Measurements from ENCODE around the gene PPARA. TPM values are rescaled to one million over a fixed set of nuclear protein-coding genes. Genes with fewer than 3 reads are reported as not detected.

Gene PPARA
- total RNA-seq, 1 donor from 2014 or later, result 7.9 TPM

DNA sequence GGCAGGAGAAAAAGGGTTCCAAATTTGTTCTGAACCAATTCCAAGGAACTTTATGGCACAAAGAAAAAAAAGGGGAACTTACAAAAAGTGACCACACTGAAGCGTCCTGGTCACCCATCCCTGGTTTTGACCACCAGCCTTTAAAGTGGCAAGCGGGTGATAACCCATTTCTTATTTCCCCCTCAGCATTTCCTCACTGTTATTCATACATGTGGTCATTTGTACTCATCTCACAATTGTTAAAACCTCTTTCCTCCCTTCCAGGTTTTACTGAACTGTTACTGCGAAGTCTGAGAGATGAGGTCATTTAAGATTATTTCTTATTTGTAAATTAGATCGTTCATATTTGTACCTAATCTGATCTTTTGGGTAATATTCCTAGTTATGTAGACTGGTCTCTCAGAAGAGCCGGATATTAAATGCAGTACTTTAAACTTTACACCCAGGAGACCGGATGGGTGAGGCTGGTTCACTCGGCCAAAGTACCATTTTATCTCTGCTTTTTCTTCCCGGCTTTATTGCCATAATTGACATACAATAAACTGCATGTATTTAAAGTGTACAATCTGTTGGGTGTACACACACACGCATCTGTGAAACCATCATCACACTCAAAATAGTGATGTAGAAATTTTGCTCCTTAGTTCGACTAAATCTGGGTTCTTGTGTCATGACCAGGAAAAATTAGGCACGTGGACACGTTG lies 52.7 kb downstream of the PPARA start:
- DNase-seq (ENCODE audit: low read depth in 2 of 2), result no peak

DNA sequence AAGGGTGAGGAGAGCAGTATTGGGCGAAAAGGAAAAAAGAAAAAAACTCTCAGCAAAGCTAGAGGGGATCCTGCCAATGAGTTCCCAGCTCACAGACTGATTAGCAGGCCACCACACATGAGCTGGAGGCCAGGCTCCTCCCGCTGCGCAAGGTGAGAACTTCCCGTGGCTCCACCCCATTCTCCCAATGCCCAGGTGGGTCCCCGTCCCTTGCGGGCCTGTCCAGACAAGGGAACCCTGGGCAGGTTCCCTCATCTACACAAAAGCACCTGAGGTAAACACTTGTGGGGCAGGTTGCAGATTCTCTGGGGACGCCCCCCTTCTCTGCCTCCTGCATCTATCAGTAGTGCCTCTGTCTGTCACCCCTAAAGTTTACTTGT lies 53.3 kb downstream of the PPARA start:
- no peak for DNase-seq (ENCODE audit: low read depth in 2 of 2)

DNA sequence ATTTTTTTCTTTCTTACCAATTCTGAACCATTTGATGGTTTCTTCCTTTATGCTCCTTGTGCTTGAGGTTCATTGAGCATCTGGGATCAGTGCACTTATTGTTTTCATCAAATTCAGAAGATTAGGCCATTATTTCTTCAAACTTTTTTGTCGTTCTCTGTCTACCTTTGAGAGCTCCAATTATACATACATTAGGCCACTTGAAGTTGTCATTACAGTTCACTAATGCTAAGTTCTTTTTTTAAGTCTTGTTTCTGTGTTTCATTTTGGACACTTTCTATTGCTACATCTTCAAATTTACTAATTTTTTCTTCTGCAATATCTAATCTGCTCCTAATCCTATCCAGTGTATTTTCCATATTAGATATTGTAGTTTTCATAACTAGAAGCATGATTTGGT lies 58.9 kb downstream of the PPARA start:
- DNase-seq (ENCODE audit: low read depth in 2 of 2), result no peak

DNA sequence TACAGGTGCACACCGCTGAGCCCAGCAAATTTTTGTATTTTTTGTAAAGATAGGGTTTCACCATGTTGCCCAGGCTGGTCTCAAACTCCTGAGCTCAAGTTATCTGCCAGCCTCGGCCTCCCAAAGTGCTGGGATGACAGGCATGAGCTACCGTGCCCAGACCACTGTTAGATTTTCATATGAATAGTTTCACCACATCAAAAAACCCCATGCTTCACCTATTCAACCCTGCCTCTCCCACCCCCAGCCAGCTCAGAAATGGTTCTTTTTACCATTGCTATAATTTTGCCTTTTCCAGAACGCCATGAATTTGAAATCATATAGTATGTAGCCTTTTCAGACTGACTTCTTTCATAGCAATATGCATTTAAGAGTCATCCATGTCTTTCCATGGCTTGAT lies 61.9 kb downstream of the PPARA start:
- DNase-seq (ENCODE audit: low read depth in 2 of 2), result no peak

DNA sequence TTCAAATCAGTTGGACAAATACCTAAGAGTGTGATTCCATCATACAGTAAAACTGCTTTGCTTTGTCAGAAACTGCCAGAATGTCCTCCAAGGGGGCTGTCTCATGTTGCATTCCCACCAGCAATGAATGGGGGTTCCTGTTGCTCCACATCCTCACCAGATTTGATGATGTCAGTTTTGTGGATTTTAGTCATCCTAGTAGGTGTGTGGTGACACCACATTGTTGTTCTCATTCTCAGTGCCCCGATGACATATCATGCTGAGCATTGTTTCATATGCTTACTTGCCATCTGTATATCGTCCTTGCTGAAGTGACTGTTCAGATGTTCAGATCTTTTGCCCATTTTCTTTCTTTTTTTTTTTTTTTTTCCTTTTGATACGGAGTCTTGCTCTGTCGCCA lies 62.7 kb downstream of the PPARA start:
- DNase-seq (ENCODE audit: low read depth in 2 of 2), result no peak

DNA sequence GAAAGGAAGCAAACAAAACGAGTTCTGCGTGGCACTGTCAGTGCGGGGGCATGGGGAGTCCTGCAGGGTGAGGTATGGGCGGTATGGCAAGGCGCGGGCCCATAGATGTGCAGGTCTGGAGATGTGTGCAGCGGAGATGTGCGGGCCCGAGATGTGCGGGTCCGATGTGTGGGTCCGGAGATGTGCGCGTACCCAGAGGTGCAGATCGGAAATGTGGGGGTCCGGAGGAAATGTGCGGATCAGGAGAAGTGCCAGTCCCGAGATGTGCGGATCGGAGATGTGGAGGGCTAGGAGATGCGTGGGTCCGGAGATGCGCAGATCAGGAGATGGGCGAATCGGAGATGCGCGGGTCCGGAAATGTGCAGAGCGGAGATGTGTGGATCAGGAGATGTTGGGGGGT lies 63.8 kb downstream of the PPARA start:
- DNase-seq (ENCODE audit: low read depth in 2 of 2), result no peak

DNA sequence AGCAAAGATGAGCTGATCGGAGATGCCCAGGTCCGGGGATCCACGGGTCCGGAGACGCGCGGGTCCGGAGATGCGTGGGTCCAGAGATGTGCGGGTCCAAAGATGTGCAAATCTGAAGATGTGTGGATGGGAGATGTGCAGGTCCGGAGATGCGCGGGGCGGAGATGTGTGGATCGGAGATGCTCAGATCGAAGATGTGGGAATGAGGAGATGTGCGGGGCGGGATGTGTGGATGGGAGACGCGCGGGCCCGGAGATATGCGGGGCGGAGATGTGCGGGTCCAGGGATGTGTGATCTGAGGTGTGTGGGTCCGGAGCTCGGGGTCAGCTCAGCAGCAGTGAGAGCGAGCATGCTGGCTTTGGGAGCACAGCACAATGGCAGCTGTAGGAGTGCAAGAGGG lies 64.3 kb downstream of the PPARA start:
- no peak for DNase-seq (ENCODE audit: low read depth in 2 of 2)

DNA sequence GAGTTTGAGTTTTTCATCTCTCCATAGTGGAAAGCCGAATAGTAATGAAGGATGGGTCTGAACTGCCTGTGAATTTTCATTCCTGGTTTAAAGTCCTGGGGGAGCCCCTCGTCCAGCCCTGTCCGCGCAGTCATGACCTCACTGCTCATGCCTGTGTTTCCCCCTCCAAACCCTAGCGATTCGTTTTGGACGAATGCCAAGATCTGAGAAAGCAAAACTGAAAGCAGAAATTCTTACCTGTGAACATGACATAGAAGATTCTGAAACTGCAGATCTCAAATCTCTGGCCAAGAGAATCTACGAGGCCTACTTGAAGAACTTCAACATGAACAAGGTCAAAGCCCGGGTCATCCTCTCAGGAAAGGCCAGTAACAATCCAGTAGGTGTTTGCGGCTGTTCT lies 69.3 kb downstream of the PPARA start:
- peak in 1 of 2 donors; percentile 50 for DNase-seq (ENCODE audit: low read depth in 2 of 2)

DNA sequence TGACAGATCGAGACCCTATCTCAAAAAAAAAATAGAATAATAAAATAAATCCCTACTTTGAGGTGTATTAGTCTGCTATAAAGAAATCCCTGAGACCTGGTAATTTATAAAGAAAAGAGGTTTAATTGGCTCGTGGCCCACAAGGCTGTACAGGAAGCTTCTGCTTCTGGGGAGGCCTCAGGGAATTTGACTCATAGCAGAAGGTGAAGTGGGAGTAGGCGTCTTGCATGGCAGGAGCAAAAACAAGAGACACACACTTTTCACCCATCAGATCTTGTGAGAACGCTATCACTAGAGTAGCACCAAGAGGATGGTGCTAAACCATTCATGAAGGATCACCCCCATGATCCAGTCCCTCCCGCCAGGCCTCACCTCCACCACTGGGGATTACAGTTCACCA lies 70.6 kb downstream of the PPARA start:
- DNase-seq (ENCODE audit: low read depth in 2 of 2), result peak in 1 of 2 donors; percentile 34

DNA sequence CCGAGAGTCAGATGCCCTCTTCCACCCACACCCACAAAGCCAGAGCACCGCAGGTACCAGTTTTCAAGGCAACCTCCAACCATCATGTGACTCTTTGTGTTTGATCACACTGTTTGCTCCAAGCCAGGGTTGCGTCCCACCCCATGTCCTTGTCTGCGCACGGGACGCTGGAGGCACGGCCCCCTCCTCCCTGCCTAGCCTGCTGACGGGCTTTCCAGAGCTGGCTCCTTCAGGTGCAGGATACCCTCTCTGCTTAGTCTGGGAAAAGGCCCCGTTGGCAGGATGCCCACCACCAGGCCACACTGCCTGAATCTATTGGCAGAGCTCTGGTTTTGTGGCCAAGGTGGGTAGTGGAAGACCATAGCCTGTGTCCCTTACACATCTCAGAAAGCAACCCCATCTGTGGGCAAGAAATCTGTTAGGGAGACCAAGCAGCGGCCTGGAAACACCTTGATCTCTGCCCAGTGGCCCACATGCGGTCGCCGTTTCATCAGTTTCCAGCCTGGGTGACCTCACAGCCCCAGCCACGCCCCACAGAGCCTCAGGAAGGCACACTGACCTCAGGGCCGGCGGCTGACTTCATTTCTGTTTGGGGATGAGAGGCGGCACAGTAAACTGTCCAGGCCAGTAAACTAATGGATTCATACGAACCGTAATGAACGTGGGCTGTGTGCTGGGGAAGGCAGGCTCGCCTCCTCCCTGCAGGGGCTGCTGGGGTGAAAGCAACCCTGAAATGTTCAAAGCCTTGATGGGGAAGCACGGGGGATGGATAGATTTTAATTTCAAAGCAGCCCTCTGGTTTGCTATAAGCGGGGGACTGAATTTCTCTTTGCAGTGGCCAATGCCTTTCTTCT lies 73.9 kb downstream of the PPARA start:
- peak in 1 of 2 donors; percentile 35 for DNase-seq (ENCODE audit: low read depth in 2 of 2)

DNA sequence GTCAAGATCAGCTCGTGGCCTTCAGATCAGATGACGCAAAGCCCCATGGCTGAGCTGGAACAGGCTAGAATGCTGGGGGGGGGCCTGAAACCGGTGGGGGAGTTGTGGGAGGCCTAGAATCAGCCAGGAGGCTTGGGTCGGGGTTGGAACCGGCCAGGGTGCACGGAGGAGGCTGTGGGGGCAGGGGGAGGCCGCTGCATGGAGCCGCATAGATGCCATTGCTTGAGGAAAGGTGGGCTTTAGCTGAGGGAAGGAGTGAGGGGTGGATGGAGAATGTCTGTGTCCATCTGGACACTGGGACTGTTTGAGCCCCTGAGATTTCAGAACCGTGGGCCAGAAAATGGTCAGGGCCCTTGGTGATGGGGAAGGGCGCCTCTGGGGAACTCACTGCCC lies 74.6 kb downstream of the PPARA start:
- no peak for DNase-seq (ENCODE audit: low read depth in 2 of 2)

DNA sequence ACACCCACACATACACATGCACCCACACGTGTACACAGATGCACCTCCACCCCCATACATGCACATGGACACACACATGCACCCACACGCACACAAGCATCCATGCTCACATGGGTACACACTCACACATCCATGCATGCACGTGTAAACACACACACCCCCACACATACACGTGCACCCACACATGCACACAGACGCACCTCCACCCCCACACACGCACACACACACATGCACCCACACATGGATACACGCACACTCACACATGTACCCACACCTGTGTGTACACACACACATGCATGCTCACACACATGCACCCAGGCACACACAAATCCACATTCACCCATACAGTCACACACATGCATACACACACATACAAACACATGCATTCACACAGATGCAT lies 75.3 kb downstream of the PPARA start:
- DNase-seq (ENCODE audit: low read depth in 2 of 2), result no peak

DNA sequence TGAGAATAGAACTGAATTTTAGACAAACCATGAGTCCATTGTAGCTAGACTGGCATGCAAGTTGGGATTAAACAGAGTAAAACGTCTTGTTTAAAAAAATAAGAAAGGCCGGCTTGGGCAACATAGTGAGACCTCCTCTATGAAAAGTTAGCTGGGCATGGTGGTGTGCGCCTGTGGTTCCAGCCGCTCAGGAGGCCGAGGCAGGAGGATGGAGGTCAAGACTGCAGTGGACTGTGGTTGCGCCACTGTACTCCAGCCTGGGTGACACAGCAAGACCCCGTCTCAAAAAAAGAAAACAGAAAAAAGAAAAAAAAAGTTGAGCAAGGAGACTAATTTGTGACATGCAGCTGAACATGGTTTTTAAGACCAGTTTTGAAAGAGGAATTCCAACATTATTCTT lies 76.3 kb downstream of the PPARA start:
- DNase-seq (ENCODE audit: low read depth in 2 of 2), result no peak

DNA sequence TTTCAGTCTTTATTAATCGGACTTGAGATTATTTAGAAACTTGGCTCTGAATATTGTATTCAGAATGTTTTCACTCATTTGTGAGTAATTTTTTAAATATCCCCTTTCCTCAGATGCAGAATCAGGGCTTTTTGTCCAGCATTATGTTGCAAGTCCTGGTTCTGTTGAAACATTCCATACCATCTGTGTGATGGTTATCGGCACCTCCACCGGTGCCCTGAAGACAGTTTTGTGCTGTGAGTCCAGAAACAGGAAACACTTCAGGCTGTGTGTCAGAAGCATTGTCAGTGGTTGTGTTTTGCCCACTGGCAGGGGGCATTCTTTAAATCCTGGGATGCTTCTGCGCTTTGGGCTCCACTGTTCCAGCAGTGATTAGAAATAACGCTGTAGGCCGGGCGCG lies 79.4 kb downstream of the PPARA start:
- DNase-seq (ENCODE audit: low read depth in 2 of 2), result no peak

DNA sequence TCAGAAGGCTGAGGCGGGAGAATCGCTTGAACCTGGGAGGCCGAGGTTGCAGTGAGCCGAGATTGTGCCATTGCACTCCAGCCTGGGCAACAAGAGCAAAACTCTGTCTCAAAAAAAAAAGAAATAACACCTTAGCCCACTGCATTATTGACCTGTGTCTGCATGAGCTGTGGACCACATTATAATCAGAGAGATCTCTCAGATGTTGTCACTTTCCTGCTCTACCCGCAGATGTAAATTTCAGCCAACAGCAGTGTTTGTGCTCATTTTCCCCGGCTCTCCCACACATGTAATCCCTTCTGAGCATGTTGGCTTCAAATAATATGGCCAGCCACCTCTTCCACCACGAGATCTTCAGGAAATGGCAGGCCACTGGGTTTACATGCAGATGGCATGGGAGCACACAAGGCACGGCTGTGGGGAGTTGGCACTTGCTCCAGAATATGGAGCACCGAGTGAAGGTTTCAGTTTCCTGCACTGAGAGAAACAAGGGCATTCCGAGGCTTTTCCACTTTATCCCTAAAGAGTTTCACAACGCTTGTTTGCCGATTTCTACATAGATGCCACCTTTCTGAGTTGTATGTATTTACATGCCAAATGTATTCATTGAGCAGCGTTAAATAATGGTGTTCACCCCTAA lies 80.1 kb downstream of the PPARA start:
- DNase-seq (ENCODE audit: low read depth in 2 of 2), result no peak

DNA sequence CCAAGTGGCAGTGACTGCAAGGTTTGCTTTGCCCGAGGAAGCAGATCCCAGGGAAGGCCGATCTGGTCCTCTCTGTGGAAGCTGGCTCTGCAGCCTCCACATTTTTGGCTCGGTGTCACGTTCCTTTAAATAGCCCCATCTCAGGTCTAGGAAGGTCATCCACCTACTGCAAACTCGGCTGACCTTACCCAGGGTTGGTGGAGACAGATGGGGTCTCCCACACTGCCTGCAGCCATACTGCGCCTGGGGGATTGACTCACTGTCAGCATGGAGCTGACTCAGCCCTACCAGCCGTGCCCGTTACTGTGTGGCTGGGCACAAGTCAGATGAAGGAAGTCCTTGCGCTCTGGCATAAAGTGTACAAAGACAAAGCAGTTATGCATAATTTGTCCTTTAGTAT lies 82.9 kb downstream of the PPARA start:
- DNase-seq (ENCODE audit: low read depth in 2 of 2), result peak; percentile 39 to 51

DNA sequence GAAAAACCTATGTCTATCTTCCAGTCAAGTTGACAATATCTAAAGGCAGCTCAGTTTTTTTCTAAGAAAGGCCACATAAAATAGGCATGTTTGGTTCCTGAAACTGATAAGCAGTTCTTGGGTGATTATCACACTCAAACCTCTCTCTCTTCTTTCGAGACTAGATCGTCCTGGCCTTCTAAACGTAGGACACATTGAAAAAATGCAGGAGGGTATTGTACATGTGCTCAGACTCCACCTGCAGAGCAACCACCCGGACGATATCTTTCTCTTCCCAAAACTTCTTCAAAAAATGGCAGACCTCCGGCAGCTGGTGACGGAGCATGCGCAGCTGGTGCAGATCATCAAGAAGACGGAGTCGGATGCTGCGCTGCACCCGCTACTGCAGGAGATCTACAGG lies 84.6 kb downstream of the PPARA start:
- DNase-seq (ENCODE audit: low read depth in 2 of 2), result no peak

DNA sequence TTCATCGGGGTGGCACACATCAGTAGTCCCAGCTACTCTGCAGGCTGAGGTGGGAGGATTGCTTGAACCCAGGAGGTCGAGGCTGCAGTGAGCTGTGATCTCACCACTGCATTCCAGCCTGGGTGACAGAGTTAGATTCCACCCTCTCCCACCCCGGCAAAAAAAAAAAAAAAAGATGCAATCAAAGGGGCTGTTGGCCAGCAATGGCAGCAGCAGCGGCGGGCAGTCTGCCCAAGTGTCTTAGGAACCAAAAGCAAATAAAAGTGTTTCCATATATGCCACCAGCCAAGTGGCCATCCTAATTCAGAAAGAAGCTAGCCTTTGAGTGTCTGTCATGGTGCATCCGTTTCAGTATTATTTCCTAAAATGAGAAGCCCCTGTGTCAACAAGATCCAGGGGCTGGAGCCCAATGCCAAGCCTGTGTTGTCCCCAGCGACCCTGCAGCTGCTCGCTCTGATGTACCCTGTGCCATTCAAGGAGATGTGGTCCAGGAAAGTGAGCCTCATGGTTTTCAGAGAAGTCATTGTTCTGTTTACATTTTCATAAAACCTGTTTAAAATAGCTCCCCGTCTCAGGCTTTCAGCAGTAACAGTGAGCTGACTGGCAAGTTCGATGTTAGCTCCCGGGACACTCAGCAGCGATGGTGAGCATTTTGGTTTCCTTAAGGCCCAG lies 87.3 kb downstream of the PPARA start:
- DNase-seq (ENCODE audit: low read depth in 2 of 2), result no peak

DNA sequence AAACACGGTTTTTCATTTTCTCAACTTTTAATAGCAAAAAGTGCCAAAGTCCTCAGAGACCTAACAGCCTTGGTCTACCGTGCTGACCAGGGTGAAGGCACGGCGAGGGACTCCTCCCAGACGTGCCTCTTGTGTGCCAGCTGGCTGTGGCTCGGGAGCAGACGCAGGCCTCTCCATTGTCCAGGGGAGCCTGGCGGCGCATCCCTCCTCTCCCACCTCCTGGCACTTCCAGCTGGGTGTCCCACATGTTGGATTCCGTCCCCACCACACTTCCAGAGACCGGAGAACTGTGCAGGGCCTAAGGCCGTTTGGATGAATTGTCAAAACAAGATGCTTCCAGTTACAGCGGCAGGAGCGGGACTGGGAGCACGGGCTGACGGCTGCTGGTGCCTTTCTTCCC lies 88.2 kb downstream of the PPARA start:
- no peak for DNase-seq (ENCODE audit: low read depth in 2 of 2)

DNA sequence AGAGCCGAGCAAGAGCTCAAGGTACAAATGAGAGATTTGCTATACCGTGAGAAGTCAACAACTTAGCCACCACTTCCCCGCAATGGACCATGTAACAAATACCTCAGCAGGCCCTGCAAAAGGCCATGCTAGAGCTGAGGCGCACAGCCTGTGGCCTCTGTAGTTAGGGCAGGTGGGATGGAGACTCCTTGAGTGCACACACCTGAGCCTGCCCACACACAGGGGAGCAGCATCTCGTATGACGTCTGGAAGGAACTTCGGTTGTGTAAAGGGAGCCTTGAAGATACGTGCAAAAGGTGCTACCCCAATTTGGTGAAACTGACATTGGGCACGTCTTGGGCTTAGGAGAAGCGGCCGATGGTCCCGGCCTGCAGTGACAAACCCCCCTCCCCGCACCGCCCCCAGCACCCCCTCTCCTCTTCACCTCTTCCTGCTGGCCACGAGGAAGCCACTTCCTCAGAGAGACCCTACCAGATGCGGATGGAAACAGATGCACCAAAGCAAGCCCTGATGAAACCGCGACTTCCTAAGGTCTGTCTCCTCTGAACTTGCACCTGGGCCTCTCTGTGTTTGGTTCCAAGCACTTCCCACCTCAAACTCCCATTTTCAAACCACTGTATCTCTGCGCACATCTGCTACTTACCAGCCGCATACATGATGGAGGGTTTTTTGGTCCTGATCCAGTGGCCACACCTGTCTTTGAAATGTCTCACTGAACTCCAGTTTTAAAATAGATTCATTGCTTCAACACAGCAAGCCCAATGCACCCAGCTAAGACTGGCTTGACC lies 89.1 kb downstream of the PPARA start:
- DNase-seq (ENCODE audit: low read depth in 2 of 2), result no peak

DNA sequence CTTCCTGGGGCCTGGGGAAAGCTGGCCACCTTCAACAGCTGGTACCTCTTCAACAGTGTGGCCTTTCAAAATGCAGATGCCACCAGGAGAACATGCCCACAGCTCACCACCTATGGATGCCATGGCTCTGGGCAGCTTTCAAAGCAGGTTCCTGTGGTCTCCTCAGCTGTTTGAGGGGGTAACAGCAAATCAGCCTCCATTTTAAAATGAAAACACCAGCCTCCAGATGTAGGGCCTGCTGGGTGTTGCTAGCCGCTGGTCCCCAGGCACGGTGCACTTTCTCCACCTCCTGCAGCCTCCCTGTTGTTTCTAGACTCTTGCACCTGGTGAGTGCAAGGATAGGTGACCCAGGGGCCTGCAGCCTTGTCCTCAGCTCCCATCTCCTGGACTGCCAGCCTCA lies 89.7 kb downstream of the PPARA start:
- DNase-seq (ENCODE audit: low read depth in 2 of 2), result no peak
